Cardiac muscle cell (in vitro differentiated cells and primary cell): ENCODE measurements around the gene BRCC3. TPM values are rescaled to one million over a fixed set of nuclear protein-coding genes. Genes with fewer than 3 reads are reported as not detected.

ENCODE experiments used
- DNase-seq, 2 donors: peaks; one replicate each; pipeline versions ENCODE4 v3.0.0 to v3.0.0-alpha.2; 2010 to 2017; ENCODE audit warnings: low read depth in 1 of 2, low spot score in 1 of 2
- H3K27ac ChIP-seq: fragments of 200-600 bp; sonication (generic); 2 replicates; pipeline ENCODE4 v1.5.1; 2016
- H3K27me3 ChIP-seq: fragments of 200-600 bp; sonication (generic); 2 replicates; pipeline ENCODE4 v1.6.0; 2016; ENCODE audit warnings: control low read depth
- H3K36me3 ChIP-seq: fragments of 200-600 bp; sonication (generic); 2 replicates; pipeline ENCODE4 v1.5.1; 2016; ENCODE audit warnings: control low read depth
- H3K4me1 ChIP-seq: fragments of 200-600 bp; sonication (generic); 2 replicates; pipeline ENCODE4 v1.8.1; 2017; ENCODE audit warnings: low read depth, mild to moderate bottlenecking, mixed run types
- H3K4me3 ChIP-seq: fragments of 200-600 bp; sonication (generic); 2 replicates; pipeline ENCODE4 v1.5.1; 2016; ENCODE audit warnings: mild to moderate bottlenecking
- H3K9me3 ChIP-seq: fragments of 200-600 bp; sonication (generic); 2 replicates; pipeline ENCODE4 v1.5.1; 2017; ENCODE audit warnings: low read depth, mild to moderate bottlenecking, control low read depth
- polyA plus RNA-seq: library from polyadenylated mRNA; unstranded; fragments of >200 nt; fragmentation: Nextera tagmentation; extraction: Ambion mirVana; gene quantifications from 2 replicates; pipeline ENCODE4 v1.2.1, GENCODE V29; 2016
- total RNA-seq: library from RNA; depleted of rRNA; stranded (reverse); fragments of >200 nt; gene quantifications from 2 replicates; pipeline ENCODE4 v1.2.3, GENCODE V29; 2016
- TF ChIP-seq, protein P1 (sequence below): IDR thresholded peaks from 2 replicates; pipeline ENCODE4 v1.5.1; 2012; ENCODE audit warnings: low read depth, mild to moderate bottlenecking, low read length

The BRCC3 gene
- total and polyA plus RNA-seq, 2 experiments from 2014 or later, result 6.0 to 28.0 TPM

GRCh38 chrX:155065035-155065734, 6.1 kb upstream of the BRCC3 start:
- Histone ChIP-seq H3K4me1 (no peaks in the 10 kb centered on the region), H3K27ac (no peak overlapping the region)
- TF ChIP-seq, protein P1, sequence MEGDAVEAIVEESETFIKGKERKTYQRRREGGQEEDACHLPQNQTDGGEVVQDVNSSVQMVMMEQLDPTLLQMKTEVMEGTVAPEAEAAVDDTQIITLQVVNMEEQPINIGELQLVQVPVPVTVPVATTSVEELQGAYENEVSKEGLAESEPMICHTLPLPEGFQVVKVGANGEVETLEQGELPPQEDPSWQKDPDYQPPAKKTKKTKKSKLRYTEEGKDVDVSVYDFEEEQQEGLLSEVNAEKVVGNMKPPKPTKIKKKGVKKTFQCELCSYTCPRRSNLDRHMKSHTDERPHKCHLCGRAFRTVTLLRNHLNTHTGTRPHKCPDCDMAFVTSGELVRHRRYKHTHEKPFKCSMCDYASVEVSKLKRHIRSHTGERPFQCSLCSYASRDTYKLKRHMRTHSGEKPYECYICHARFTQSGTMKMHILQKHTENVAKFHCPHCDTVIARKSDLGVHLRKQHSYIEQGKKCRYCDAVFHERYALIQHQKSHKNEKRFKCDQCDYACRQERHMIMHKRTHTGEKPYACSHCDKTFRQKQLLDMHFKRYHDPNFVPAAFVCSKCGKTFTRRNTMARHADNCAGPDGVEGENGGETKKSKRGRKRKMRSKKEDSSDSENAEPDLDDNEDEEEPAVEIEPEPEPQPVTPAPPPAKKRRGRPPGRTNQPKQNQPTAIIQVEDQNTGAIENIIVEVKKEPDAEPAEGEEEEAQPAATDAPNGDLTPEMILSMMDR, result no peak

GRCh38 chrX:155068165-155068564, 3.1 kb upstream of the BRCC3 start:
- no peaks in the 10 kb centered on the region for H3K9me3 ChIP-seq
- no peaks in the 10 kb centered on the region for H3K4me1 ChIP-seq
- no peaks in the 10 kb centered on the region for H3K36me3 ChIP-seq
- no peak overlapping the region for H3K4me3 ChIP-seq
- DNase-seq, result peak in 1 of 2 donors; percentile 35
- H3K27me3 ChIP-seq, result no peaks in the 10 kb centered on the region
- TF ChIP-seq, protein P1, result no peak
- no peak overlapping the region for H3K27ac ChIP-seq

More at GRCh38 chrX:155065035-155065734, 6.1 kb upstream of the BRCC3 start:
- Histone ChIP-seq H3K27me3 (no peaks in the 10 kb centered on the region), H3K4me3 (no peak overlapping the region), H3K36me3 (peaks cover under 1% of the 10 kb centered on the region), H3K9me3 (no peaks in the 10 kb centered on the region)
- DNase-seq, result peak in 1 of 2 donors; percentile 72

GRCh38 chrX:155069414-155069813, 1.9 kb upstream of the BRCC3 start:
- Histone ChIP-seq H3K27me3 (no peaks in the 10 kb centered on the region), H3K27ac (no peak overlapping the region), H3K4me3 (peak overlapping the region; percentile 37), H3K4me1 (no peaks in the 10 kb centered on the region), H3K36me3 (no peaks in the 10 kb centered on the region), H3K9me3 (no peaks in the 10 kb centered on the region)
- DNase-seq, result no peak
- TF ChIP-seq, protein P1, result no peak

GRCh38 chrX:155070038-155070437, 1.3 kb upstream of the BRCC3 start:
- TF ChIP-seq, protein P1, result no peak
- H3K27me3 ChIP-seq, result no peaks in the 10 kb centered on the region

DNA sequence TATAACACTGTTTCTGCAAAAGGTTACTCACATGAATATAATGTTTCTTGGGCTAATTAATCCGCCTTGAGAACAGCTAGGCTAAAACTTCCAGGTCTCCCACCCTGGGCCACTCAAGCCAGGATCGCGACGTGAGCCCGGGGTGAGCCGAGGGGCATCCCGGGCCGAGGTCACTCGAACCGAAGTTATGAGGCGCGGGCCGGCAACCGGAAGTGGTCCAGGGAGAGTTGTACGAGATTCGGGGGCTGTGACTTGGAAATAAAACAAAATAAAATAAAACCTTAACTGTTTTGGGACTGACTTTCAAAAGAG, 689 bp upstream of the BRCC3 start:
- H3K36me3 ChIP-seq, result no peaks in the 10 kb centered on the region
- H3K4me1 ChIP-seq, result no peaks in the 10 kb centered on the region
- no peaks in the 10 kb centered on the region for H3K9me3 ChIP-seq
- H3K27me3 ChIP-seq, result no peaks in the 10 kb centered on the region
- no peak for DNase-seq
- peak overlapping the region; percentile 37 for H3K4me3 ChIP-seq
- TF ChIP-seq, protein P1, result no peak
- H3K27ac ChIP-seq, result peak overlapping the region; percentile 63

More at GRCh38 chrX:155070038-155070437, 1.3 kb upstream of the BRCC3 start:
- no peaks in the 10 kb centered on the region for H3K9me3 ChIP-seq
- no peaks in the 10 kb centered on the region for H3K4me1 ChIP-seq
- DNase-seq, result no peak
- no peaks in the 10 kb centered on the region for H3K36me3 ChIP-seq
- peak overlapping the region; percentile 37 for H3K4me3 ChIP-seq
- H3K27ac ChIP-seq, result no peak overlapping the region
